ENCODE results near the gene FCRL1. TPM values are rescaled to one million over a fixed set of nuclear protein-coding genes. Genes with fewer than 3 reads are reported as not detected.

Gene FCRL1
- total RNA-seq, 2 donors from 2014 or later = not detected

DNA sequence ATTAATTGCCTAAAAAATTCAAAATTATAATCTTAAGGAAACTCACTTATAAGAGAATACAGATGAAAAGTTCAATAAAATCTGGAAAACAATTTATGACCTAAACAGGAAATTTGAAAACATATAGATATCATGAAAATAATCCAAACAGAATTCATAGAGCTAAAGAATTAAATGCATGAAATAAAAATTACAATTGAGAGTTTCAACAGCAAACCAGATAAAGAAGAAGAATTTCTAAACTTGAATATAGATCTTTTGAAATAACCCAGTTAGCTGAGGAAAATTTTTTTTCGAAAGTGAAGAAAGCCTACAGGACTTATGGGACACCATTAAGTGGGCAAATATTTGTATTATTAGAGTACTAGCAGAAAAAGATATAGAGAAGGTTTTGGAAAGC is 6.7 kb downstream of the FCRL1 start:
- no peaks in the 10 kb centered on the region for H3K27me3 Mint-ChIP-seq (ENCODE audit: insufficient read depth)
- H3K27me3 ChIP-seq (ENCODE audit: control insufficient read depth, insufficient read depth, low read length, poor library complexity, severe bottlenecking) = peaks cover 5% of the 10 kb centered on the region
- H3K9ac ChIP-seq (ENCODE audit: extremely low read depth, low read length, poor library complexity, severe bottlenecking) = no peak overlapping the region
- H3K4me3 Mint-ChIP-seq = no peak overlapping the region
- H3K27ac Mint-ChIP-seq = no peak overlapping the region
- DNase-seq = no peak
- no peaks in the 10 kb centered on the region for H3K36me3 Mint-ChIP-seq (ENCODE audit: low read depth)
- WGBS, 2 experiments (ENCODE audit: insufficient coverage in 1 of 2, insufficient read length in 1 of 2) = 92% methylated on average over 1 of the region's 1 CpG
- no peaks in the 10 kb centered on the region for H3K36me3 ChIP-seq (ENCODE audit: control insufficient read depth, insufficient read depth, low read length)
- H3K4me3 ChIP-seq (ENCODE audit: low read length) = no peak overlapping the region
- no peaks in the 10 kb centered on the region for H3K4me1 Mint-ChIP-seq
- no peak overlapping the region for H3K27ac ChIP-seq (ENCODE audit: low read depth, low read length)
- H3K9me3 ChIP-seq (ENCODE audit: control insufficient read depth, low read length) = no peaks in the 10 kb centered on the region
- TF ChIP-seq, protein P1, sequence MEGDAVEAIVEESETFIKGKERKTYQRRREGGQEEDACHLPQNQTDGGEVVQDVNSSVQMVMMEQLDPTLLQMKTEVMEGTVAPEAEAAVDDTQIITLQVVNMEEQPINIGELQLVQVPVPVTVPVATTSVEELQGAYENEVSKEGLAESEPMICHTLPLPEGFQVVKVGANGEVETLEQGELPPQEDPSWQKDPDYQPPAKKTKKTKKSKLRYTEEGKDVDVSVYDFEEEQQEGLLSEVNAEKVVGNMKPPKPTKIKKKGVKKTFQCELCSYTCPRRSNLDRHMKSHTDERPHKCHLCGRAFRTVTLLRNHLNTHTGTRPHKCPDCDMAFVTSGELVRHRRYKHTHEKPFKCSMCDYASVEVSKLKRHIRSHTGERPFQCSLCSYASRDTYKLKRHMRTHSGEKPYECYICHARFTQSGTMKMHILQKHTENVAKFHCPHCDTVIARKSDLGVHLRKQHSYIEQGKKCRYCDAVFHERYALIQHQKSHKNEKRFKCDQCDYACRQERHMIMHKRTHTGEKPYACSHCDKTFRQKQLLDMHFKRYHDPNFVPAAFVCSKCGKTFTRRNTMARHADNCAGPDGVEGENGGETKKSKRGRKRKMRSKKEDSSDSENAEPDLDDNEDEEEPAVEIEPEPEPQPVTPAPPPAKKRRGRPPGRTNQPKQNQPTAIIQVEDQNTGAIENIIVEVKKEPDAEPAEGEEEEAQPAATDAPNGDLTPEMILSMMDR (conservative IDR thresholded peaks at IDR 0.05) = no peak
- no peaks in the 10 kb centered on the region for H3K9me3 Mint-ChIP-seq
- no peaks in the 10 kb centered on the region for H3K4me1 ChIP-seq (ENCODE audit: control insufficient read depth, insufficient read depth, low read length)

DNA sequence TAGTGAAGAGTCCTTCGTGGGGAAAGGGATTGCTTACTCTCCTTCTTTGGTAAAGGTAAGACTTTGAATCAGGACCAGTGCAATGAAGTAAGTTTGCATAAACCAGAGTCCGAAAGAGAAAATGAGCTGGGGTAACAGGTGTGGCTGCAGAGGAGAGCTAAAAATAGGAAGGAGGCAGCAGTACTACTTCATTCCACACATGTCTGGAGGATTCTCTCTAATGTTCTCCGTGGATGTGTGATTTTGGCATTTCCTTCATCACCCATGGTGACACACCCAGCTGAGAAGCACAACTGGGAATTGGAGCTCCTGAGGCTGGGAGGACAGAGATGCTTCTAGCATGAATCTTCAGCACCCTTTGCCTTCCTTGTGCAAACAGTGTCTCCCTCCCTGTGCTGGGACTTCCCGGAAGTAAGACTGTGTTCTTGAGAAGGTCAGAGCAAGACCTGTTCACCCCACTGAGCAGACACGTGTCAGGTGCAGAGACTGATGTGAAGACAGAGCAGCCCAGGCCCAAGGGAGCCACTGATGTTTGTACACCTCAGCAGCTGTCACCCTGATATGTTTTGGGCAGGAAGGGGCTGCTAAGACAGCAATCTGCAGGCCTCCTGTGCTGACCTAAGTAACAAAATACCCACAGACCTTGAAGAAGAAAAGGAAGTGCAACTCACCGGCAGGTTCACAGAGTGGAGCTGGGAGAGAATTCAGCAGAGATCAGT is 13.3 kb downstream of the FCRL1 start:
- TF ChIP-seq, protein P1 (conservative IDR thresholded peaks at IDR 0.05) = no peak
- WGBS, 2 experiments (ENCODE audit: insufficient coverage in 1 of 2, insufficient read length in 1 of 2) = 74 to 88% methylated on average over 6 of the region's 6 CpGs
- no peak overlapping the region for H3K9ac ChIP-seq (ENCODE audit: extremely low read depth, low read length, poor library complexity, severe bottlenecking)
- Mint-ChIP-seq H3K27me3 (ENCODE audit: insufficient read depth) (peaks cover 6% of the 10 kb centered on the region), H3K27ac (no peak overlapping the region), H3K9me3 (no peaks in the 10 kb centered on the region), H3K4me1 (no peaks in the 10 kb centered on the region), H3K36me3 (ENCODE audit: low read depth) (no peaks in the 10 kb centered on the region), H3K4me3 (no peak overlapping the region)
- no peaks in the 10 kb centered on the region for H3K4me1 ChIP-seq (ENCODE audit: control insufficient read depth, insufficient read depth, low read length)
- H3K27ac ChIP-seq (ENCODE audit: low read depth, low read length) = no peak overlapping the region
- H3K27me3 ChIP-seq (ENCODE audit: control insufficient read depth, insufficient read depth, low read length, poor library complexity, severe bottlenecking) = peaks cover 5% of the 10 kb centered on the region
- H3K4me3 ChIP-seq (ENCODE audit: low read length) = no peak overlapping the region
- no peaks in the 10 kb centered on the region for H3K36me3 ChIP-seq (ENCODE audit: control insufficient read depth, insufficient read depth, low read length)
- no peaks in the 10 kb centered on the region for H3K9me3 ChIP-seq (ENCODE audit: control insufficient read depth, low read length)
- no peak for DNase-seq

DNA sequence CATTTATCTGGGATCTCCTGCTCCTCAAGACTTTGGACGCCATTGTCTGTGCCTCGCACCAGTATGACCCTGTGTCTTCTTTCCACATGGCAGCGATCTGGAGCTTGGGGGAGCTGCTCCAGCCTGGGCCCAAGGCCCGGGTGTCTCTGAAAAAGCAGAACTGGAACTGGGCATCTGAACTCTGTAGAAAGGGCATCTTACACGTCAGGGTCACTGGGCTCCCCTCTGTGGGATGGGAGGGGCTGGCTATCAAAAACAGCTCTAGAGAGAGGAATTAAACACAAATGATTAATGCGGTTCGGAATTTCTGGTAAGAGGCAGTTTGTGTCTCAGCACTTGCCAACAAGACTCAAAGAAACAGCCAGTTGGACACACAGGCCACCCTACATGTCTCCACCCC is 16.1 kb downstream of the FCRL1 start:
- Histone ChIP-seq H3K27me3 (ENCODE audit: control insufficient read depth, insufficient read depth, low read length, poor library complexity, severe bottlenecking) (peaks cover 5% of the 10 kb centered on the region), H3K4me3 (ENCODE audit: low read length) (no peak overlapping the region), H3K9me3 (ENCODE audit: control insufficient read depth, low read length) (no peaks in the 10 kb centered on the region), H3K27ac (ENCODE audit: low read depth, low read length) (no peak overlapping the region), H3K4me1 (ENCODE audit: control insufficient read depth, insufficient read depth, low read length) (no peaks in the 10 kb centered on the region), H3K36me3 (ENCODE audit: control insufficient read depth, insufficient read depth, low read length) (no peaks in the 10 kb centered on the region), H3K9ac (ENCODE audit: extremely low read depth, low read length, poor library complexity, severe bottlenecking) (no peak overlapping the region)
- WGBS, 2 experiments (ENCODE audit: insufficient coverage in 1 of 2, insufficient read length in 1 of 2) = 87 to 93% methylated on average over 4 to 7 of the region's 7 CpGs
- Mint-ChIP-seq H3K4me3 (no peak overlapping the region), H3K4me1 (no peaks in the 10 kb centered on the region), H3K36me3 (ENCODE audit: low read depth) (no peaks in the 10 kb centered on the region), H3K9me3 (no peaks in the 10 kb centered on the region), H3K27me3 (ENCODE audit: insufficient read depth) (peaks cover 6% of the 10 kb centered on the region), H3K27ac (no peak overlapping the region)
- TF ChIP-seq, protein P1 (conservative IDR thresholded peaks at IDR 0.05) = no peak
- DNase-seq = no peak

Data from endodermal cell (in vitro differentiated cells).